PC-9 (cell line): ENCODE measurements around the gene ZNF317. TPM values are rescaled to one million over a fixed set of nuclear protein-coding genes. Genes with fewer than 3 reads are reported as not detected.
A peak's percentile ranks its signal among the peaks of the same experiment; 100 is the strongest.

Source experiments
- Bru-seq: library from RNA; stranded (reverse); fragments of 400-500 nt; gene quantifications from one replicate; lab custom pipeline; 2021; lab: Mats Ljungman, UMichigan
- BruChase-seq, 2 experiments: library from RNA; stranded (reverse); fragments of 400-500 nt; gene quantifications; one replicate each; lab custom pipeline; 2021; lab: Mats Ljungman, UMichigan
- BruUV-seq: library from RNA; stranded (reverse); fragments of 400-500 nt; replicated peaks from 2 replicates; lab custom pipeline; 2021; lab: Mats Ljungman, UMichigan
- CTCF ChIA-PET: fragments of 300-600 bp; sonication (Branson Sonifier 250); formaldehyde crosslinking; loops from one replicate; lab custom pipeline; 2022; ENCODE audit warnings: antibody characterized with exemption; lab: Charles Lee
- POLR2A ChIA-PET: fragments of 300-600 bp; sonication (Branson Sonifier 250); formaldehyde crosslinking; loops from one replicate; lab custom pipeline; 2022; ENCODE audit warnings: antibody characterized with exemption; ENCODE audit not compliant: unreplicated experiment; lab: Charles Lee
- DNase-seq, 2 experiments: peaks; one replicate each; pipeline versions ENCODE4 v3.0.0 to v3.0.0-alpha.2; 2015 to 2022; ENCODE audit warnings: mixed read lengths in 1 of 2
- H2AFZ ChIP-seq: fragments of 200-600 bp; sonication (generic); 2 replicates; pipeline ENCODE4 v1.8.1; 2017; ENCODE audit warnings: antibody characterized with exemption
- H3F3A ChIP-seq: fragments of 200-600 bp; sonication (generic); 2 replicates; pipeline ENCODE4 v1.8.1; 2017; ENCODE audit warnings: antibody characterized with exemption, mild to moderate bottlenecking, low read depth; ENCODE audit not compliant: insufficient read depth
- H3K27ac ChIP-seq: fragments of 200-600 bp; sonication (generic); 2 replicates; pipeline ENCODE4 v1.6.1; 2016; ENCODE audit warnings: mixed run types
- H3K27me3 ChIP-seq: fragments of 200-600 bp; sonication (generic); 2 replicates; pipeline ENCODE4 v1.6.1; 2016; ENCODE audit warnings: low read depth, mixed run types; ENCODE audit not compliant: insufficient read depth
- H3K36me3 ChIP-seq: fragments of 200-600 bp; sonication (generic); 2 replicates; pipeline ENCODE4 v1.6.1; 2016; ENCODE audit warnings: low read depth, mixed run types
- H3K4me1 ChIP-seq: fragments of 200-600 bp; sonication (generic); replicated peaks from 2 replicates; pipeline ENCODE4 v1.6.1; 2016; ENCODE audit warnings: mixed run types; ENCODE audit not compliant: insufficient read depth
- H3K4me2 ChIP-seq: fragments of 200-600 bp; sonication (generic); 2 replicates; pipeline ENCODE4 v1.6.1; 2017; ENCODE audit warnings: mixed run types
- H3K4me3 ChIP-seq: fragments of 200-600 bp; sonication (generic); 2 replicates; pipeline ENCODE4 v1.6.1; 2016; ENCODE audit warnings: mixed run types
- H3K79me2 ChIP-seq: fragments of 200-600 bp; sonication (generic); 2 replicates; pipeline ENCODE4 v1.6.1; 2017; ENCODE audit warnings: low read depth, mixed run types
- H3K9me2 ChIP-seq: fragments of 200-600 bp; sonication (generic); 2 replicates; pipeline ENCODE4 v1.8.1; 2017; ENCODE audit warnings: mild to moderate bottlenecking; ENCODE audit not compliant: insufficient read depth
- H3K9me3 ChIP-seq: fragments of 200-600 bp; sonication (generic); 2 replicates; pipeline ENCODE4 v1.8.1; 2016; ENCODE audit warnings: low read depth; ENCODE audit not compliant: insufficient read depth
- H4K20me1 ChIP-seq: fragments of 200-600 bp; sonication (generic); 2 replicates; pipeline ENCODE4 v1.8.1; 2017; ENCODE audit not compliant: insufficient read depth
- EZH2 ChIP-seq: fragments of 200-600 bp; sonication (generic); IDR thresholded peaks from 2 replicates; pipeline ENCODE4 v1.8.0; 2017; ENCODE audit warnings: antibody characterized with exemption, low read depth
- intact Hi-C: fragments of 100-400 bp; cut with micrococcal nuclease; formaldehyde crosslinking; loops from one replicate; pipeline ENCODE4 v1.10.0; 2022; ENCODE audit not compliant: unreplicated experiment
- long read RNA-seq: library from polyadenylated mRNA; stranded (forward); transcript quantifications from one replicate; pipeline ENCODE4 v2.0.0, GENCODE V29; 2022
- total RNA-seq: library from RNA; stranded (reverse); gene quantifications from 2 replicates; pipeline ENCODE4 v1.2.3, GENCODE V29; 2021
- TF ChIP-seq, protein P1 (sequence below): fragments of 200-600 bp; sonication (generic); conservative IDR thresholded peaks from 2 replicates; pipeline ENCODE4 v1.6.1; 2017; ENCODE audit warnings: mixed run types, antibody characterized with exemption, mild to moderate bottlenecking, moderate library complexity

The ZNF317 gene
- total RNA-seq: 25.5 and 28.2 TPM in 2 replicates
- percentile 91 among the genes with signal in this experiment for Bru-seq, nascent RNA
- BruChase-seq, experiment 1, labeled RNA remaining after a 2-hour chase: percentile 88 among the genes with signal in this experiment
- BruChase-seq, experiment 2, labeled RNA remaining after a 6-hour chase: percentile 86 among the genes with signal in this experiment
- long read RNA-seq, full-length matches to known transcripts: 23 of 32 reads
- long read RNA-seq, partial matches to known transcripts: 0 of 32 reads
- long read RNA-seq, other reads (novel, unspliced or antisense): 9 of 32 reads

DNA sequence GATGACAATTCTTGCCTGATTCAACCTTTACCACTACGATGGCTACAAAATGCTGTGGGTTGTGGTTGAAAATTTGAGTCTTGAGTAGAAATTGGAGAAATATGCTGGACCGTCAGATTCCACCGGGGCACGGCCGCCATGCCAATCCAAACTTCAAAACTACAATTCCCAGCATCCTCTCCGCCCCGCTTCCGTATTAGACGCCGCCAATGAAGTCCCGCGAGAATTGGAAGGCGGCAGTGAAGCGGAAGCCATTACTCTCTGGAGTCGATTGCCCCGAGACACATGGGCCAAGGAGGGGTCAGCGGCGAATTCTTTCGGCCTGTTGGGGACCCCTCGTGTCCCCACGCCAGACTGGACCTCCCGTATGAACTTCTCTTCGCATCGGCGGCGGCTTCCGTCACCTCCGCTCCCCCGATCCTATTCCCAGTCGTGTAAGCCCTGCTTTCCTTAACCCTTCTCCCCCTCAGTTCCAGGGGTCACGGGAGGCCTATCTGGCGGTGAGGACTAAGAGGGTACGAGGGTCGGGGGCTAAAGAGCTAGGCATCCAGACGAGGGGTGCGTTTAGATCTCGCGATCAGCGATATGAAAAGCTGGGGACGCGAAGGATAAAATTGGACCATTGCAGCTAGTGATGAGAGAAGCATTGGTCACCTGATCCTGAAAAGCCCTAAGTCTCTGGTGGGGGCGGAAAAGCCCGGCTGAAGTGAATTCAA is at the start of gene ZNF317:
TSS of gene ZNF317 (plus strand) at position 239 of the 716 bp plus-strand sequence. CDS start 15,620 bp downstream, outside the sequence.
- ChIA-PET CTCF (no interaction called here), POLR2A (no interaction called here)
- H3K27me3 ChIP-seq: no peaks in the 10 kb centered on the region
- peak; percentile 82 to 87 for DNase-seq
- H4K20me1 ChIP-seq: no peaks in the 10 kb centered on the region
- H3F3A ChIP-seq: peaks cover 15% of the 10 kb centered on the region
- H3K27ac ChIP-seq: peak within 1 kb of the TSS; percentile 50
- peaks cover 10% of the 10 kb centered on the region for H3K4me1 ChIP-seq
- TF ChIP-seq, protein P1, sequence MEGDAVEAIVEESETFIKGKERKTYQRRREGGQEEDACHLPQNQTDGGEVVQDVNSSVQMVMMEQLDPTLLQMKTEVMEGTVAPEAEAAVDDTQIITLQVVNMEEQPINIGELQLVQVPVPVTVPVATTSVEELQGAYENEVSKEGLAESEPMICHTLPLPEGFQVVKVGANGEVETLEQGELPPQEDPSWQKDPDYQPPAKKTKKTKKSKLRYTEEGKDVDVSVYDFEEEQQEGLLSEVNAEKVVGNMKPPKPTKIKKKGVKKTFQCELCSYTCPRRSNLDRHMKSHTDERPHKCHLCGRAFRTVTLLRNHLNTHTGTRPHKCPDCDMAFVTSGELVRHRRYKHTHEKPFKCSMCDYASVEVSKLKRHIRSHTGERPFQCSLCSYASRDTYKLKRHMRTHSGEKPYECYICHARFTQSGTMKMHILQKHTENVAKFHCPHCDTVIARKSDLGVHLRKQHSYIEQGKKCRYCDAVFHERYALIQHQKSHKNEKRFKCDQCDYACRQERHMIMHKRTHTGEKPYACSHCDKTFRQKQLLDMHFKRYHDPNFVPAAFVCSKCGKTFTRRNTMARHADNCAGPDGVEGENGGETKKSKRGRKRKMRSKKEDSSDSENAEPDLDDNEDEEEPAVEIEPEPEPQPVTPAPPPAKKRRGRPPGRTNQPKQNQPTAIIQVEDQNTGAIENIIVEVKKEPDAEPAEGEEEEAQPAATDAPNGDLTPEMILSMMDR: no peak
- TF ChIP-seq EZH2: no peak
- H3K79me2 ChIP-seq: peaks cover 51% of the 10 kb centered on the region
- peaks cover 37% of the 10 kb centered on the region for H3K9me3 ChIP-seq
- H3K4me2 ChIP-seq: peak within 1 kb of the TSS; percentile 81
- H3K9me2 ChIP-seq: no peaks in the 10 kb centered on the region
- peak within 1 kb of the TSS; percentile 94 for H2AFZ ChIP-seq
- TSS peak; percentile 56 for BruUV-seq
- peak within 1 kb of the TSS; percentile 85 for H3K4me3 ChIP-seq
- peaks cover 43% of the 10 kb centered on the region for H3K36me3 ChIP-seq
- intact Hi-C loops: no loop called here

DNA sequence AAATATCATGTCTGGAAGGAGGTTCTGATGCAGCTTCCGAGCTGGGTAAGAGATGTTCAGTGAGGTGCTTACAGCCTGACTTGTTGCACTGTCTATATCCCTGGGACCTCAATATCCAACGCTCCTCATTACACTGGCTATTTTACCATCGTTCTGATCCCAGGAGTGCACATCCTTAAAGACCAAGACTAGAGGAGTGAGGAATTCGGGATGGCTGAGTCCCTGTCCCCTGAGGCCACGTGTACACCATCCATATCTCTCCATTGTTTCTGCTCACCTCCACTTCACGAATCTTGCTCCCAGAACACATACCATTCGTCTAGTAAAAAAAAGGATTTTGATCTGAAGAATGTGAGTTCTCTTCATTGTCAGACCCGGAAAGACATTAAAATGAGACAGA is 32.8 kb upstream of the ZNF317 start, which contains the start of gene OR7G2:
TSS of gene OR7G2 (minus strand) at position 101 of the 400 bp plus-strand sequence. CDS start 4,232 bp downstream, outside the sequence.
- H3K9me2 ChIP-seq: no peaks in the 10 kb centered on the region
- peaks cover 5% of the 10 kb centered on the region; the same call in 1 of the 2 replicates for H3F3A ChIP-seq
- peaks cover 8% of the 10 kb centered on the region; the same call in 1 of the 2 replicates for H3K27me3 ChIP-seq
- no peak for DNase-seq
- no TSS peak for BruUV-seq
- H2AFZ ChIP-seq: no peak within 1 kb of the TSS
- no peak within 1 kb of the TSS for H3K4me3 ChIP-seq
- H3K79me2 ChIP-seq: no peaks in the 10 kb centered on the region
- no peak within 1 kb of the TSS for H3K27ac ChIP-seq
- intact Hi-C loops: no loop called here
- ChIA-PET POLR2A (interaction anchor here (0.8 kb wide), 1 partner anchor 527 kb away, joined by 3 read pairs; no protein-coding TSS in a partner anchor), CTCF (no interaction called here)
- no peaks in the 10 kb centered on the region for H3K36me3 ChIP-seq
- H3K9me3 ChIP-seq: no peaks in the 10 kb centered on the region
- no peaks in the 10 kb centered on the region for H4K20me1 ChIP-seq
- H3K4me1 ChIP-seq: no peaks in the 10 kb centered on the region
- H3K4me2 ChIP-seq: 0 out of 2 replicates have a peak within 1 kb of the TSS, but pooled peaks have one; percentile 9
- TF ChIP-seq, protein P1: no peak
- TF ChIP-seq EZH2: no peak

DNA sequence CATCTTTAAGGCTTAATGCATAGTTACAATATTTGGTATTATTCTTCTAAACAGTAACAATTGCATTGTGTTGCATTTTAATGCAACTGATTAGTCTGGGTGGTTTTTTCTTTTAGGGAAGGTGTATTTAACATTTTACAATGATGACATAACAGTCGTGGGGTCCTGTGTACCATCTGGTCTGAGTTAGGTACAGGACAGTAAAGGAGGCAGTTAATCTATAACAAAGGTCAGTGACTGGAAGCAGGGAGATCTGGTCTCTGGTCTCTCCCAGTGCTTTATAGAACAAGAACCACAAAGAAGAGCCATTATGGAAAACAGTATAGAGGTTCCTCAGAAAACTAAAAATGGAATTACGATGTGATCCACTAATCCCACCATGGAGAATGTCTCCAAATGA is 30.2 kb upstream of the ZNF317 start:
- H3K79me2 ChIP-seq: no peaks in the 10 kb centered on the region
- H3K4me1 ChIP-seq: no peaks in the 10 kb centered on the region
- H3K9me2 ChIP-seq: no peaks in the 10 kb centered on the region
- no peak overlapping the region for H3K4me3 ChIP-seq
- TF ChIP-seq, protein P1: no peak
- ChIA-PET POLR2A (no interaction called here), CTCF (no interaction called here)
- no peak overlapping the region for H2AFZ ChIP-seq
- BruUV-seq: no TSS peak
- no peaks in the 10 kb centered on the region; the same call in 1 of the 2 replicates for H3K27me3 ChIP-seq
- no peaks in the 10 kb centered on the region for H4K20me1 ChIP-seq
- no peaks in the 10 kb centered on the region for H3K36me3 ChIP-seq
- H3K9me3 ChIP-seq: no peaks in the 10 kb centered on the region
- intact Hi-C loops: no loop called here
- peaks cover 5% of the 10 kb centered on the region; the same call in 1 of the 2 replicates for H3F3A ChIP-seq
- DNase-seq: no peak
- no peak overlapping the region for H3K4me2 ChIP-seq
- H3K27ac ChIP-seq: no peak overlapping the region
